Astrocyte (in vitro differentiated cells and primary cell): ENCODE data around the gene EPB41L4B. TPM values are rescaled to one million over a fixed set of nuclear protein-coding genes. Genes with fewer than 3 reads are reported as not detected.

Experiments
- DNase-seq: peaks from one replicate; pipeline ENCODE4 v3.0.0-alpha.2; 2010; ENCODE audit warnings: low read depth
- FAIRE-seq: peaks from 2 replicates; lab custom pipeline; 2011; peaks lifted over from hg19 to GRCh38; lab: Jason Lieb, UNC
- H2AFZ ChIP-seq: 2 replicates; pipeline ENCODE4 v1.6.0; 2012; ENCODE audit warnings: low read depth, low read length, inconsistent platforms
- H3K27ac ChIP-seq: 2 replicates; pipeline ENCODE4 v1.5.1; 2011; ENCODE audit warnings: low read depth, low read length, inconsistent platforms
- H3K27me3 ChIP-seq: 2 replicates; pipeline ENCODE4 v1.6.0; 2011; ENCODE audit warnings: low read length, inconsistent platforms; ENCODE audit not compliant: insufficient read depth
- H3K36me3 ChIP-seq: 2 replicates; pipeline ENCODE4 v1.5.1; 2011; ENCODE audit warnings: low read length, inconsistent platforms; ENCODE audit not compliant: insufficient read depth
- H3K4me1 ChIP-seq: 2 replicates; pipeline ENCODE4 v1.5.1; 2011; ENCODE audit warnings: low read length, inconsistent platforms; ENCODE audit not compliant: insufficient read depth
- H3K4me2 ChIP-seq: 2 replicates; pipeline ENCODE4 v1.6.0; 2012; ENCODE audit warnings: low read length, inconsistent platforms
- H3K4me3 ChIP-seq: 2 replicates; pipeline ENCODE4 v1.5.1; 2011; ENCODE audit warnings: low read depth, mild to moderate bottlenecking, low read length, inconsistent platforms; ENCODE audit not compliant: insufficient read depth
- H3K79me2 ChIP-seq: 2 replicates; pipeline ENCODE4 v1.6.0; 2012; ENCODE audit warnings: mild to moderate bottlenecking, low read length, inconsistent platforms; ENCODE audit not compliant: insufficient read depth
- H3K9ac ChIP-seq: 2 replicates; pipeline ENCODE4 v1.6.0; 2012; ENCODE audit warnings: mild to moderate bottlenecking, low read length, inconsistent platforms
- H3K9me3 ChIP-seq: 2 replicates; pipeline ENCODE4 v1.5.1; 2012; ENCODE audit warnings: low read depth, mild to moderate bottlenecking, low read length, inconsistent platforms; ENCODE audit not compliant: insufficient read depth
- H4K20me1 ChIP-seq: 2 replicates; pipeline ENCODE4 v1.6.0; 2012; ENCODE audit warnings: low read length, inconsistent platforms; ENCODE audit not compliant: insufficient read depth
- H3K27ac Mint-ChIP-seq: one replicate; pipeline ENCODE4 v1.8.0; 2021; ENCODE audit warnings: mild to moderate bottlenecking, mixed read lengths; ENCODE audit not compliant: unreplicated experiment
- H3K27me3 Mint-ChIP-seq: one replicate; pipeline ENCODE4 v1.8.0; 2021; ENCODE audit warnings: low read depth, mixed read lengths; ENCODE audit not compliant: unreplicated experiment
- H3K36me3 Mint-ChIP-seq: one replicate; pipeline ENCODE4 v1.8.0; 2021; ENCODE audit warnings: low read depth, mixed read lengths; ENCODE audit not compliant: unreplicated experiment
- H3K4me1 Mint-ChIP-seq: one replicate; pipeline ENCODE4 v1.8.0; 2021; ENCODE audit warnings: low read depth, mixed read lengths; ENCODE audit not compliant: unreplicated experiment
- H3K4me3 Mint-ChIP-seq: one replicate; pipeline ENCODE4 v1.8.0; 2021; ENCODE audit warnings: mild to moderate bottlenecking, moderate library complexity, mixed read lengths; ENCODE audit not compliant: unreplicated experiment
- H3K9me3 Mint-ChIP-seq: one replicate; pipeline ENCODE4 v1.8.0; 2021; ENCODE audit warnings: mild to moderate bottlenecking, mixed read lengths; ENCODE audit not compliant: unreplicated experiment
- EZH2 ChIP-seq: IDR thresholded peaks from 2 replicates; pipeline ENCODE4 v1.6.1; 2012; ENCODE audit warnings: mild to moderate bottlenecking, low read length, inconsistent platforms; ENCODE audit not compliant: insufficient read depth
- total RNA-seq: library from RNA; stranded (reverse); gene quantifications from 2 replicates; pipeline ENCODE4 v1.2.1, GENCODE V29; 2021
- TF ChIP-seq, protein P1 (sequence below): IDR thresholded peaks from 2 replicates; pipeline ENCODE4 v1.5.1; 2011; ENCODE audit warnings: low read depth, mild to moderate bottlenecking, inconsistent platforms, low read length, moderate library complexity; ENCODE audit not compliant: insufficient read depth

The EPB41L4B gene
- total RNA-seq, 1 donor from 2014 or later: 2.0 TPM

DNA sequence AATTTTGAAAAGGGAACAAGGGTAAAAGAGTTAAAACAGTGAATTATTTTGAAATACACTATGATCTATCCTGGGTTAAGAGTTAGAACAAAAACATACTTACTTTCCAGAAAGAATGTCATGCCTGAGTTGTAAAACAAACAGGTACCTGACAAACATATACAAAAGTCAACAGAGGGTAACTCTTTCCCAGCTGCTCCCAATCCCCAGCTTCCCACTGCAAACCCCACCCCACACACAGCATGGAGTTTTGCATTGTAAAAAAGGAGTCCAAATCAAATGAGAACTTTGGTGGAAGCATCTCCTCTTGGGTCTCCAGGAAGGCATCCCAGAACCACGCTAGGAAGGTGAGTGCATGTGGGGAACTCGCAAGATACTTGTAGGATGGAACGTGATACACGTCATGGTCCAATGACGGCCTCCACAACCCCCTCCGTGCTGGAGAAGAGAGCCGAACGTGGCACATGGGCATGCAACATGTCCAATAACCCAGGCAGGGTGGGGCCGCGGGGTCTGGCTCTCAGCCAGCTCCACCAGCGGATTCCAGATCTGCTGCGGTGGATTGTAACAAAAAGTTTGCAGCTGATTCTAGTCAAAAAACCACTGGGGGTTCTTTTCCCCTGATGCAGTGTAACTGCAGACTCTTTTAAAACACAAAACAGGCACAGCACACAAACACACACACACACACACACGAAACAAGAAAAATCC, 55.8 kb downstream of the EPB41L4B start:
- Histone ChIP-seq H3K4me3 (no peak overlapping the region), H2AFZ (no peak overlapping the region), H4K20me1 (no peaks in the 10 kb centered on the region), H3K27me3 (no peaks in the 10 kb centered on the region), H3K79me2 (no peaks in the 10 kb centered on the region), H3K36me3 (no peaks in the 10 kb centered on the region), H3K9me3 (no peaks in the 10 kb centered on the region), H3K27ac (no peak overlapping the region), H3K9ac (no peak overlapping the region), H3K4me1 (no peaks in the 10 kb centered on the region), H3K4me2 (peak overlapping the region; percentile 28)
- TF ChIP-seq, protein P1, sequence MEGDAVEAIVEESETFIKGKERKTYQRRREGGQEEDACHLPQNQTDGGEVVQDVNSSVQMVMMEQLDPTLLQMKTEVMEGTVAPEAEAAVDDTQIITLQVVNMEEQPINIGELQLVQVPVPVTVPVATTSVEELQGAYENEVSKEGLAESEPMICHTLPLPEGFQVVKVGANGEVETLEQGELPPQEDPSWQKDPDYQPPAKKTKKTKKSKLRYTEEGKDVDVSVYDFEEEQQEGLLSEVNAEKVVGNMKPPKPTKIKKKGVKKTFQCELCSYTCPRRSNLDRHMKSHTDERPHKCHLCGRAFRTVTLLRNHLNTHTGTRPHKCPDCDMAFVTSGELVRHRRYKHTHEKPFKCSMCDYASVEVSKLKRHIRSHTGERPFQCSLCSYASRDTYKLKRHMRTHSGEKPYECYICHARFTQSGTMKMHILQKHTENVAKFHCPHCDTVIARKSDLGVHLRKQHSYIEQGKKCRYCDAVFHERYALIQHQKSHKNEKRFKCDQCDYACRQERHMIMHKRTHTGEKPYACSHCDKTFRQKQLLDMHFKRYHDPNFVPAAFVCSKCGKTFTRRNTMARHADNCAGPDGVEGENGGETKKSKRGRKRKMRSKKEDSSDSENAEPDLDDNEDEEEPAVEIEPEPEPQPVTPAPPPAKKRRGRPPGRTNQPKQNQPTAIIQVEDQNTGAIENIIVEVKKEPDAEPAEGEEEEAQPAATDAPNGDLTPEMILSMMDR: no peak
- no peak for TF ChIP-seq EZH2
- Mint-ChIP-seq H3K36me3 (no peaks in the 10 kb centered on the region), H3K27ac (no peak overlapping the region), H3K4me3 (no peak overlapping the region), H3K27me3 (no peaks in the 10 kb centered on the region), H3K9me3 (peaks cover 6% of the 10 kb centered on the region), H3K4me1 (no peaks in the 10 kb centered on the region)
- no peak for FAIRE-seq
- DNase-seq: no peak

DNA sequence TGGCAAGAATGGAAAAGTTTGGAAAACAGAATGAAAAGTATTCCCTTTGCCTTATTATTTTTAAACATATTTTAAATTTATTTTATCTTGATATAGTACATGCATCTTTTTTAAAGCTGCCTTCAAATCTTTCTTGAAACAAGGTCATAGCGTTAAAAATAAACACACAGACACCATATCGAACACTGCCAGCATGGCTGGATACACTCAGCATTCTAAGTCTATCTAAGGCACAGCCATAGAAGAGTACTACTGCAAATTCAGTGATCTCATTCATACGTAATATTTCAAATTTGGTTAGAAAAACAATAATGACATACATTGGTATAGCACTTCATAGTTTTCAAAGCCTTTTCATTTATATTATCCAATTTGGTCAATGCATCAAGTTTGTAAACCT, 57.5 kb downstream of the EPB41L4B start:
- no peaks in the 10 kb centered on the region for H3K4me1 Mint-ChIP-seq
- H3K9me3 ChIP-seq: no peaks in the 10 kb centered on the region
- no peaks in the 10 kb centered on the region for H3K36me3 Mint-ChIP-seq
- H3K27ac Mint-ChIP-seq: no peak overlapping the region
- no peak overlapping the region for H3K27ac ChIP-seq
- H3K27me3 ChIP-seq: no peaks in the 10 kb centered on the region
- H3K4me2 ChIP-seq: no peak overlapping the region
- no peak overlapping the region for H3K4me3 ChIP-seq
- DNase-seq (no peak), FAIRE-seq (no peak)
- peaks cover 6% of the 10 kb centered on the region for H3K9me3 Mint-ChIP-seq
- no peak overlapping the region for H2AFZ ChIP-seq
- peaks cover 14% of the 10 kb centered on the region for H3K27me3 Mint-ChIP-seq
- H3K79me2 ChIP-seq: no peaks in the 10 kb centered on the region
- H4K20me1 ChIP-seq: no peaks in the 10 kb centered on the region
- H3K36me3 ChIP-seq: no peaks in the 10 kb centered on the region
- H3K9ac ChIP-seq: no peak overlapping the region
- no peak overlapping the region for H3K4me3 Mint-ChIP-seq
- TF ChIP-seq, protein P1: no peak
- TF ChIP-seq EZH2: no peak
- H3K4me1 ChIP-seq: no peaks in the 10 kb centered on the region
